ENCODE results near the gene TMEM60.

Gene TMEM60

GRCh38 chr7:77812290-77812685 lies 14.1 kb upstream of the TMEM60 start:
- no peak for TF ChIP-seq CTCF (IDR thresholded peaks at IDR 0.05; ENCODE audit: insufficient read depth, missing control alignments)
- FAIRE-seq = no peak
- DNase-seq (ENCODE audit: insufficient read length, low spot score) = no peak

DNA sequence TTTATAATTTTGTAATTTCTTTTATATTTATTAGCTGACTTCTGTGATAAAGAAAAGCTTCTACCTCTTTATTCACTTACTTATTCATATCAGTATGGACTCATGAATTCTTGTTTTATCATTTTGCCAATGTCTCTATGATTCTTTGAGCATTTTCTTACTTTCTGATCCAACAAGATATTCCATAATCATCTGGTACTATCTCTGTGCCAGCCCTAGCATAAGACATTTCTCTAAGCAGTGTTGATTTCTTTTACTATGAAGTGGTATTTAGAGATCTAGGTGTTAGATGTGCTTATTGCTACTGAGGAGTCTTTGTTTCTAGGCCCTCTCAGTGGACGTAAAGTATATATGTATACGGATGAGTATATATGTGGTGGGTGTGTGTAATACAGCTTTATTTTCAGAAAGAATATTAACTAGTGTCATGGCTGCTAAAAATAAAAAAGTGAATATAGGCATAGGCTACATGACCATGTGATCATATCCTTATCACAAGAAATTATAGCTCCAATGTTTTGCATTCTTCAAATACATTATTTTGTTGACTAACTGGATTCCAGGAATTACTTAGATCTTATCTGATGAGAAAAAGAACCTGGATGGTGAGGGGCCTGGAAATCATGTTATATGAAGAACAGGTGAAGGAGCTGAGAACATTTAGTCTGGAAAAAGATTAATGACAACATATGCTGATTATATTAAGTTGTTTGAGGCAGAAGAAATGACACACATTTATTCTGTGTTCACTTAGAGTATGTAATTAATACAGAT lies 13.5 kb upstream of the TMEM60 start:
- peak; percentile 29 for FAIRE-seq
- TF ChIP-seq CTCF (IDR thresholded peaks at IDR 0.05; ENCODE audit: insufficient read depth, missing control alignments) = no peak

DNA sequence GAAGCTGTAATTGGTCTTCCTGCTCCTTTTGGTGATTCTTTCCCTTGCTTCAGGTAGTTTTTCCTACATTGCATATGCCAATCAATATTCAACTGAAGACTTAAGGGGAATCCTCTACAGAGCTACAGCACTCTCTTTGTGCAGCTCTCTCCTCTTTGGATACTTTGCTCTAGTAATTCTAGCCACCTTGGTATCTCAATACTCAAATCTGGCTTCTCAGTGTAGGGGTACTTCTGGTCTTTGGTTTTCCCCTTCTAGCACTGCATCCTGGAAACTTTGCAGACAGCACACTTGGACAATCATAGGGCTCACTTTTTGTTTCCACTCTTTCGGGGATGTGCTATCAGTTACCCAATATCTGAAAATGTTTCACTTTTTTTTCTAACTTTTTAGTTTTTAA lies 10.3 kb upstream of the TMEM60 start:
- DNase-seq (ENCODE audit: insufficient read length, low spot score) = no peak
- TF ChIP-seq CTCF (IDR thresholded peaks at IDR 0.05; ENCODE audit: insufficient read depth, missing control alignments) = no peak
- FAIRE-seq = no peak

More for the DNA sequence above, 13.5 kb upstream of the TMEM60 start:
- no peak for DNase-seq (ENCODE audit: insufficient read length, low spot score)

DNA sequence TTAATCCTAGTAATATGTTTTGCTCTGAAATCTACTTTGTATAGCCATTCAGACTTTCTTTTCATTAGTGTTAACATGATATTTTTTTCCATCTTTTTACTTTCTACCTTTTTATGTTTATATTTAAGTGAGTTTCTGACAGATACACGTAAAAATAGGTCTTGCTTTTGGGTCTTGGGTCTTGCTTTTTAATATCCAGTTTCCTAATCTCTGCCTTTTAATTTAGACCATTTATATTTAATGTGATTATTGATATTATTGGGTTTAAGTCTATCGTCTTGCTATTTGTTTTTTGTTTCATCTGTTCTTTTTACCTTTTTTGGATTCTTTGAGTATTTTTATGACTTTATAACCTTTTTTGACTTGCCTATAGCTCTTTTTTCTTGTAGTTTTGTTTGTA lies 8.2 kb upstream of the TMEM60 start:
- no peak for FAIRE-seq
- no peak for TF ChIP-seq CTCF (IDR thresholded peaks at IDR 0.05; ENCODE audit: insufficient read depth, missing control alignments)
- no peak for DNase-seq (ENCODE audit: insufficient read length, low spot score)

DNA sequence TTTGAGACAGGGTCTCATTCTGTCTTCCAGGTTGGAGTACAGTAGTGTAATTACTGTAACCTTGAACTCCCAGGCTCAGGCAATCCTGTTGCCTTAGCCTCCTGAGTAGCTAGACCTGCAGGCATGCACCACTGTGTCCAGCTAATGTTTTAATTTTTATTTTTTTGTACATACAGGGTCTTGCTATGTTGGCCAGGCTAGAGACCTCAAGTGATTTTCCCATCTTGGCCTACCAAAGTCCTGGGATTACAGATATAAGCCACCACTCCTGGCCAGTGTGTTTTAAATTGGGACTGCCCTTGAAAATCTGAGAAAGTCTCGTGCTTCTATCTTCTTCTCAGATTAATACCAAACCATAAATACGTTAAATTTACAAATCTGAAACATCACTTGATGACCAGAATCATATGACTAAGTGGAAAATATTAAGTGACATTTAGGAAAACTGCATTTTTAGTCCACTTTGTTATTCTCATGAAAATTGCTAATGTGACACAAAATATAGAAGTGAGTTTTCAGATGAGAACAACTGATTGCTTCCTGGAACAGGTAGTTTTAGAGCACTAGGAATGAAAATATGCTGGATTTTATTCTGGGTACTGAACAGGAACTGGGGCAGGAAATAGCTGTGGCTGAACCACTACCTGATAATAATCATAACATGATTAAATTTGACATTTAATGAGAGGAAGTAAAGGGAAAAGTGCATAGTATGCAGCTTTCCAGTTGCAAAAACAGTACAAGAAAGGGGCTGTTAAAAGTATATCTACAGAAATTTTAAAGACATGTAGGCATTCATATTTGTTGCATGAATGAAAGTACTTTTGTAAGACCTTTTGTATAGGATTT lies 4.5 kb upstream of the TMEM60 start:
- DNase-seq (ENCODE audit: insufficient read length, low spot score) (no peak), FAIRE-seq (no peak)
- no peak for TF ChIP-seq CTCF (IDR thresholded peaks at IDR 0.05; ENCODE audit: insufficient read depth, missing control alignments)

DNA sequence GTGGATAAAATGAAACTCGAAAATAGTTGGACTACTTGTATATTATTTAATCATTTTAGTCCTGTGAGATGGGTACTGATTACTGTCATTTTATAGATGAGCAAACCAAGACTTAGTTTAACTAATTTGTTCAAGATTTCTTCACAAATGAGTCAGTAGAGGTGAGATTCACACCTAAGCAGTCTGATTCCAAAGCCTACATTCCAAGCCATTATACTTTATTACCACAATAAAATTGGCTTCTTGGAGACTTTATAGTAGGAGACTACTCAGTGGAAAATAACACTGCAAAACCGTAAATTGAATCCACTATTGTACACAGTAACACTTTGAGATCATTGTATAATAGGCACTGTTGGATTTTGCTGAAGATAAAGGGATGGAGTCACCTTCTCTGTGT lies 2.5 kb upstream of the TMEM60 start:
- FAIRE-seq = no peak

More for the DNA sequence above, 2.5 kb upstream of the TMEM60 start:
- no peak for TF ChIP-seq CTCF (IDR thresholded peaks at IDR 0.05; ENCODE audit: insufficient read depth, missing control alignments)
- DNase-seq (ENCODE audit: insufficient read length, low spot score) = no peak

Data from D721Med (cell line).